H9 (cell line): ENCODE measurements around the gene SORCS2. TPM values are rescaled to one million over a fixed set of nuclear protein-coding genes. Genes with fewer than 3 reads are reported as not detected.

Experiments used
- DNase-seq: peaks from one replicate; pipeline ENCODE4 v3.0.0-alpha.2; 2017
- H2AFZ ChIP-seq: one replicate; pipeline ENCODE4 v1.6.1; 2013; ENCODE audit warnings: mild to moderate bottlenecking, low read length, control low read depth, moderate library complexity
- H2AK5ac ChIP-seq: 2 replicates; pipeline ENCODE4 v1.6.1; 2013; ENCODE audit warnings: low read length, control low read depth, mixed read lengths; ENCODE audit not compliant: insufficient read length
- H2BK120ac ChIP-seq: one replicate; pipeline ENCODE4 v1.6.1; 2013; ENCODE audit warnings: low read depth, mild to moderate bottlenecking, low read length, control low read depth, inconsistent platforms; ENCODE audit not compliant: poor library complexity, severe bottlenecking
- H2BK12ac ChIP-seq: 2 replicates; pipeline ENCODE4 v1.6.1; 2013; ENCODE audit warnings: low read length, control low read depth, mixed read lengths, low read depth; ENCODE audit not compliant: insufficient read length
- H2BK15ac ChIP-seq: 2 replicates; pipeline ENCODE4 v1.6.1; 2013; ENCODE audit warnings: low read depth, low read length, control low read depth
- H2BK20ac ChIP-seq: one replicate; pipeline ENCODE4 v1.6.1; 2013; ENCODE audit warnings: low read depth, mild to moderate bottlenecking, low read length, control low read depth, inconsistent platforms; ENCODE audit not compliant: poor library complexity, severe bottlenecking
- H2BK5ac ChIP-seq: 2 replicates; pipeline ENCODE4 v1.6.1; 2013; ENCODE audit warnings: low read length, control low read depth, mixed read lengths; ENCODE audit not compliant: insufficient read length
- H3K14ac ChIP-seq: 2 replicates; pipeline ENCODE4 v1.6.1; 2013; ENCODE audit warnings: low read length, control low read depth; ENCODE audit not compliant: insufficient read depth
- H3K18ac ChIP-seq: 2 replicates; pipeline ENCODE4 v1.6.1; 2013; ENCODE audit warnings: low read depth, mild to moderate bottlenecking, mixed read lengths, low read length, control low read depth; ENCODE audit not compliant: insufficient read length
- H3K23ac ChIP-seq: 2 replicates; pipeline ENCODE4 v1.6.1; 2013; ENCODE audit warnings: low read length, control low read depth, mixed read lengths, low read depth; ENCODE audit not compliant: insufficient read length
- H3K23me2 ChIP-seq: 2 replicates; pipeline ENCODE4 v1.6.1; 2013; ENCODE audit warnings: low read depth, mild to moderate bottlenecking, mixed read lengths, low read length, control low read depth; ENCODE audit not compliant: insufficient read length, poor library complexity, severe bottlenecking
- H3K27ac ChIP-seq: 2 replicates; pipeline ENCODE4 v1.5.1; 2013; ENCODE audit warnings: low read length, control low read depth, mixed read lengths, low read depth; ENCODE audit not compliant: insufficient read length
- H3K27me3 ChIP-seq: 2 replicates; pipeline ENCODE4 v1.6.1; 2013; ENCODE audit warnings: low read length, control low read depth, inconsistent platforms; ENCODE audit not compliant: insufficient read depth
- H3K4ac ChIP-seq: 2 replicates; pipeline ENCODE4 v1.6.1; 2013; ENCODE audit warnings: low read depth, mild to moderate bottlenecking, control low read depth, inconsistent platforms, low read length, moderate library complexity
- H3K4me1 ChIP-seq: 2 replicates; pipeline ENCODE4 v1.6.1; 2013; ENCODE audit warnings: low read length, control low read depth, inconsistent platforms; ENCODE audit not compliant: insufficient read depth
- H3K4me2 ChIP-seq: 2 replicates; pipeline ENCODE4 v1.6.1; 2013; ENCODE audit warnings: low read length, control low read depth, mixed read lengths; ENCODE audit not compliant: insufficient read length, insufficient read depth
- H3K56ac ChIP-seq: 2 replicates; pipeline ENCODE4 v1.6.1; 2013; ENCODE audit warnings: low read depth, mild to moderate bottlenecking, mixed read lengths, low read length, control low read depth; ENCODE audit not compliant: insufficient read length
- H3K79me1 ChIP-seq: 2 replicates; pipeline ENCODE4 v1.6.1; 2013; ENCODE audit warnings: low read depth, mild to moderate bottlenecking, moderate library complexity, low read length, control low read depth, inconsistent platforms; ENCODE audit not compliant: insufficient read depth, poor library complexity, severe bottlenecking
- H3K79me2 ChIP-seq: 2 replicates; pipeline ENCODE4 v1.6.1; 2013; ENCODE audit warnings: low read length, control low read depth, inconsistent platforms; ENCODE audit not compliant: insufficient read depth
- H3K9ac ChIP-seq: 2 replicates; pipeline ENCODE4 v1.6.1; 2013; ENCODE audit warnings: low read length, control low read depth, mixed read lengths; ENCODE audit not compliant: insufficient read length; ENCODE audit errors: extremely low read depth
- H3K9me3 ChIP-seq: one replicate; pipeline ENCODE4 v1.6.1; 2013; ENCODE audit warnings: low read depth, low read length, inconsistent platforms; ENCODE audit not compliant: control insufficient read depth
- H3T11ph ChIP-seq: one replicate; pipeline ENCODE4 v1.6.1; 2013; ENCODE audit warnings: mild to moderate bottlenecking, low read length, control low read depth, inconsistent platforms
- H4K20me1 ChIP-seq: one replicate; pipeline ENCODE4 v1.6.1; 2013; ENCODE audit not compliant: control insufficient read depth, insufficient read length, insufficient read depth
- H4K5ac ChIP-seq: 2 replicates; pipeline ENCODE4 v1.6.1; 2013; ENCODE audit warnings: low read depth, mild to moderate bottlenecking, mixed read lengths, low read length, control low read depth; ENCODE audit not compliant: insufficient read length
- H4K8ac ChIP-seq: replicated peaks from 2 replicates; pipeline ENCODE4 v1.6.1; 2013; ENCODE audit warnings: low read length, control low read depth, mixed read lengths, low read depth; ENCODE audit not compliant: insufficient read length
- H4K91ac ChIP-seq: 2 replicates; pipeline ENCODE4 v1.6.1; 2013; ENCODE audit warnings: low read depth, mild to moderate bottlenecking, moderate library complexity, mixed read lengths, low read length, control low read depth; ENCODE audit not compliant: insufficient read length
- H3K27ac Mint-ChIP-seq, 3 experiments: 2 replicates in 2 of 3; 3 replicates in 1 of 3; pipeline ENCODE4 v1.8.0; 2020 to 2021; ENCODE audit warnings: mixed read lengths in 3 of 3, mild to moderate bottlenecking in 1 of 3, moderate library complexity in 1 of 3
- H3K27me3 Mint-ChIP-seq: 2 replicates; pipeline ENCODE4 v1.8.0; 2021; ENCODE audit warnings: low read depth, mild to moderate bottlenecking, moderate library complexity, mixed read lengths
- H3K36me3 Mint-ChIP-seq, 3 experiments: 2 replicates in 2 of 3; 3 replicates in 1 of 3; pipeline ENCODE4 v1.8.0; 2020 to 2021; ENCODE audit warnings: low read depth in 3 of 3, mixed read lengths in 3 of 3; ENCODE audit not compliant: insufficient read depth in 1 of 3
- H3K4me1 Mint-ChIP-seq, 2 experiments: 2 replicates each; pipeline ENCODE4 v1.8.0; 2020; ENCODE audit warnings: mixed read lengths in 2 of 2
- H3K4me3 Mint-ChIP-seq, 2 experiments: 2 replicates in 1 of 2; 3 replicates in 1 of 2; pipeline ENCODE4 v1.8.0; 2020 to 2021; ENCODE audit warnings: mild to moderate bottlenecking in 2 of 2, mixed read lengths in 2 of 2, moderate library complexity in 1 of 2
- H3K9me3 Mint-ChIP-seq, 2 experiments: 2 replicates in 1 of 2; 3 replicates in 1 of 2; pipeline ENCODE4 v1.8.0; 2020; ENCODE audit warnings: mild to moderate bottlenecking in 2 of 2, mixed read lengths in 2 of 2, moderate library complexity in 1 of 2
- CTCF ChIP-seq: fragments of 200-600 bp; sonication (generic); conservative IDR thresholded peaks from 3 replicates; pipeline ENCODE4 v1.8.0; 2021; ENCODE audit warnings: antibody characterized with exemption, mild to moderate bottlenecking
- WGBS: extraction: QIAGEN DNeasy Blood & Tissue Kit; methylation state at CpG from one replicate; pipeline ENCODE4 v1.1.7; 2013; ENCODE audit warnings: missing lambda C conversion rate, low lambda C conversion rate, mixed read lengths; ENCODE audit not compliant: insufficient read length; ENCODE audit errors: extremely low coverage; 5-methylcytosine and 5-hydroxymethylcytosine counted together
- total RNA-seq: library from RNA; stranded (reverse); gene quantifications from 2 replicates; pipeline ENCODE4 v1.2.1, GENCODE V29; 2021

SORCS2 gene
- total RNA-seq, 1 experiment from 2014 or later, result 0.57 TPM

DNA sequence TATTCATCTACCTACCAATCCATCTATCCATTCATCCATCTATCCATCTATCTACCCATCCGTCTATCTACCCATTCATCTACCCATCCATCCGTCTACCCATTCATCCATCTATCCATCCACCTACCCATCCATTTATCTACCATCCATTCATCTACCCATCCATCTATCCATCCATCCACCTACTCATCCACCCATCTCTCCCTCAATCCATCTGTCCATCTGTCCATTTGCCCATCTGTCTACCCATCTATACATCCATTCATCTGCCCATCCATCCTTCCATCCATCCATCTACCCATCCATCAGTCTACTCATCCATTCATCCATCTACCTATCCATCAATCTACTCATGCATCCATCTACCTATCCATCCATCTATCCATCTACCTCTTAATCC lies 369.2 kb downstream of the SORCS2 start:
- no peak overlapping the region for H3K4me2 ChIP-seq
- H3K27me3 Mint-ChIP-seq, result peaks cover 5% of the 10 kb centered on the region
- H3K27ac Mint-ChIP-seq, result no peak overlapping the region
- no peak overlapping the region for H4K8ac ChIP-seq
- no peak for TF ChIP-seq CTCF
- H2BK12ac ChIP-seq, result no peak overlapping the region
- no peak overlapping the region for H4K5ac ChIP-seq
- no peaks in the 10 kb centered on the region for H3K27me3 ChIP-seq
- H4K91ac ChIP-seq, result no peak overlapping the region
- no peak overlapping the region for H2BK5ac ChIP-seq
- H2BK20ac ChIP-seq, result no peak overlapping the region
- H2AK5ac ChIP-seq, result no peak overlapping the region
- H3K9ac ChIP-seq, result no peak overlapping the region
- H2AFZ ChIP-seq, result no peak overlapping the region
- H3K9me3 ChIP-seq, result no peaks in the 10 kb centered on the region
- H3K9me3 Mint-ChIP-seq, result peaks cover 2 to 4% of the 10 kb centered on the region in 2 experiments; a peak in 1 of 5 replicates
- H3T11ph ChIP-seq, result no peak overlapping the region
- no peak overlapping the region for H3K4me3 Mint-ChIP-seq
- no peak for DNase-seq
- H3K23ac ChIP-seq, result no peak overlapping the region
- no peaks in the 10 kb centered on the region for H4K20me1 ChIP-seq
- no peak overlapping the region for H3K56ac ChIP-seq
- H3K79me2 ChIP-seq, result no peaks in the 10 kb centered on the region
- no peaks in the 10 kb centered on the region for H3K36me3 Mint-ChIP-seq
- H2BK120ac ChIP-seq, result no peak overlapping the region
- no peaks in the 10 kb centered on the region for H3K79me1 ChIP-seq
- H3K18ac ChIP-seq, result no peak overlapping the region
- no peak overlapping the region for H3K27ac ChIP-seq
- 100% methylated on average over 2 of the region's 2 CpGs for WGBS
- H2BK15ac ChIP-seq, result no peak overlapping the region
- H3K14ac ChIP-seq, result no peak overlapping the region
- H3K4me1 Mint-ChIP-seq, result no peaks in the 10 kb centered on the region
- no peaks in the 10 kb centered on the region for H3K4me1 ChIP-seq
- no peak overlapping the region for H3K4ac ChIP-seq
- no peaks in the 10 kb centered on the region for H3K23me2 ChIP-seq
